ENCODE measurements around the gene LRP8. TPM values are rescaled to one million over a fixed set of nuclear protein-coding genes. Genes with fewer than 3 reads are reported as not detected.

Gene LRP8
- total RNA-seq, 1 donor from 2014 or later, result 15.8 TPM

DNA sequence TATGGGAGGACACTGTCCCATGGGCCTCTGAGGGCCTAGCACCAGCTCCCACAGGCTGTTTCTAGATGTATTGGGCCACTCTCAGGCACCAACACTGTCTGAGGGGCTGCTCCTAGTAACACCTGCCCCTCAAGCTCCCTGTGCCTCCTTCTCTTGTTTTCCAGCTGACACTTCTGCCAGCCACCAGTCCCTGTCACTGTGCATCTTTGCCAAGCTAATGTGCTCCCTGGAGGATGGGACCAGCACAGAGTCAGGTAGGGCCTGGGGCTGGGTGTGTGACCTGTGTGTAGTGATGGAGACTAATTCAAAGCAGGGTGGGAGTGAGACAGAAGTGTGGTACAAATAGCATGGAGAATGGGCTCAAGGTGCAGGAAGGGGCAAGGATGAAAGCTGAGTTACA, 60.1 kb downstream of the LRP8 start:
- Mint-ChIP-seq H3K36me3 (ENCODE audit: low read depth, unreplicated experiment) (peaks cover 25% of the 10 kb centered on the region), H3K27me3 (ENCODE audit: unreplicated experiment) (peaks cover 9% of the 10 kb centered on the region), H3K4me3 (ENCODE audit: unreplicated experiment) (no peak overlapping the region)

DNA sequence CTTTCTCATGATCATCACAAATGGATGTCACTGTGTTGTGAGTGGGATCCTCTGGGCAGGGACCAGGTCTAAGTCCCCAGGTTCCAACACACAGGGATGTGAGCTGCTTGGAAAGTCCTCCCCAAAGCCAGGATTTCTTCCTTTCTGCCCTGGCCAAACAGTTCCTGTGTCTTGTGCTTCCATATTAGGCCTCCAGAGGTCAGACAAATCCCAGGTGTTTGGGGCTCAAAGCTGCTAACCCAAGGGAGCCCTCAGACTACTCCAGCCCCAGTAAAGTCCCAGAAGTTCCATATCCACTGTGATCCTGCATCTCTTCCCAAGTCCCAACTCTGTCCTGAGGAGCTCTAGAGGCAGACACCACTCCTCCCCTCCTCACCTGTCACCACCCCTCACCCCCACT, 61.8 kb downstream of the LRP8 start:
- DNase-seq (ENCODE audit: low spot score), result peak; percentile 20
- H3K27me3 Mint-ChIP-seq (ENCODE audit: unreplicated experiment), result peaks cover 6% of the 10 kb centered on the region
- no peak overlapping the region for H3K4me3 Mint-ChIP-seq (ENCODE audit: unreplicated experiment)
- TF ChIP-seq, protein P1, sequence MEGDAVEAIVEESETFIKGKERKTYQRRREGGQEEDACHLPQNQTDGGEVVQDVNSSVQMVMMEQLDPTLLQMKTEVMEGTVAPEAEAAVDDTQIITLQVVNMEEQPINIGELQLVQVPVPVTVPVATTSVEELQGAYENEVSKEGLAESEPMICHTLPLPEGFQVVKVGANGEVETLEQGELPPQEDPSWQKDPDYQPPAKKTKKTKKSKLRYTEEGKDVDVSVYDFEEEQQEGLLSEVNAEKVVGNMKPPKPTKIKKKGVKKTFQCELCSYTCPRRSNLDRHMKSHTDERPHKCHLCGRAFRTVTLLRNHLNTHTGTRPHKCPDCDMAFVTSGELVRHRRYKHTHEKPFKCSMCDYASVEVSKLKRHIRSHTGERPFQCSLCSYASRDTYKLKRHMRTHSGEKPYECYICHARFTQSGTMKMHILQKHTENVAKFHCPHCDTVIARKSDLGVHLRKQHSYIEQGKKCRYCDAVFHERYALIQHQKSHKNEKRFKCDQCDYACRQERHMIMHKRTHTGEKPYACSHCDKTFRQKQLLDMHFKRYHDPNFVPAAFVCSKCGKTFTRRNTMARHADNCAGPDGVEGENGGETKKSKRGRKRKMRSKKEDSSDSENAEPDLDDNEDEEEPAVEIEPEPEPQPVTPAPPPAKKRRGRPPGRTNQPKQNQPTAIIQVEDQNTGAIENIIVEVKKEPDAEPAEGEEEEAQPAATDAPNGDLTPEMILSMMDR (IDR thresholded peaks at IDR 0.05; ENCODE audit: unreplicated experiment), result peak; percentile 31
- H3K9me3 Mint-ChIP-seq (ENCODE audit: unreplicated experiment), result no peaks in the 10 kb centered on the region
- peaks cover 23% of the 10 kb centered on the region for H3K36me3 Mint-ChIP-seq (ENCODE audit: low read depth, unreplicated experiment)
- no peak overlapping the region for H3K27ac Mint-ChIP-seq (ENCODE audit: unreplicated experiment)
- peaks cover 8% of the 10 kb centered on the region for H3K4me1 Mint-ChIP-seq (ENCODE audit: unreplicated experiment)

More for the DNA sequence above, 60.1 kb downstream of the LRP8 start:
- TF ChIP-seq, protein P1 (IDR thresholded peaks at IDR 0.05; ENCODE audit: unreplicated experiment), result no peak
- Mint-ChIP-seq H3K9me3 (ENCODE audit: unreplicated experiment) (no peaks in the 10 kb centered on the region), H3K27ac (ENCODE audit: unreplicated experiment) (no peak overlapping the region), H3K4me1 (ENCODE audit: unreplicated experiment) (no peaks in the 10 kb centered on the region)
- no peak for DNase-seq (ENCODE audit: low spot score)

DNA sequence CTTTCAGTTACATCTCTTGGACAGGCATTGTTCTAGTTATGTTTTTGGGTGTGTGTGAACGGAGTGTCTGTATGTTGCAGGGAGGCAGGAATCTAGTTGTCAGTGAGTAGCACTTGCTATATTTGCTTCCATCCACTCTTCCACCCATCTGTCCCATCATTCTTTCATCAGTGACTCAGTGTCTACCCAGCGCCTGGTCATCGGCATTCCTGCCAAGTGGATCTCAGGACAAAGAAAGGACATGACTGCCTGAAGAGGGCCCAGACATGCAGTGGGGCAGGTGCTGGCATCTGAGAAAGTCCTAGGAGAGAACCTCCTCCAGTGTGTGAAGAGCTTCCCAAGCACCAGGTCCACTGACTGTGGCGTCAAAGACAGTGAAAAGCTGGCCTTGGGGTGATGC, 62.3 kb downstream of the LRP8 start:
- H3K36me3 Mint-ChIP-seq (ENCODE audit: low read depth, unreplicated experiment), result peaks cover 23% of the 10 kb centered on the region
- no peaks in the 10 kb centered on the region for H3K9me3 Mint-ChIP-seq (ENCODE audit: unreplicated experiment)
- no peak for DNase-seq (ENCODE audit: low spot score)
- TF ChIP-seq, protein P1 (IDR thresholded peaks at IDR 0.05; ENCODE audit: unreplicated experiment), result no peak
- peak overlapping the region; percentile 8 for H3K4me3 Mint-ChIP-seq (ENCODE audit: unreplicated experiment)
- peaks cover 6% of the 10 kb centered on the region for H3K27me3 Mint-ChIP-seq (ENCODE audit: unreplicated experiment)
- no peak overlapping the region for H3K27ac Mint-ChIP-seq (ENCODE audit: unreplicated experiment)
- peaks cover 8% of the 10 kb centered on the region for H3K4me1 Mint-ChIP-seq (ENCODE audit: unreplicated experiment)

DNA sequence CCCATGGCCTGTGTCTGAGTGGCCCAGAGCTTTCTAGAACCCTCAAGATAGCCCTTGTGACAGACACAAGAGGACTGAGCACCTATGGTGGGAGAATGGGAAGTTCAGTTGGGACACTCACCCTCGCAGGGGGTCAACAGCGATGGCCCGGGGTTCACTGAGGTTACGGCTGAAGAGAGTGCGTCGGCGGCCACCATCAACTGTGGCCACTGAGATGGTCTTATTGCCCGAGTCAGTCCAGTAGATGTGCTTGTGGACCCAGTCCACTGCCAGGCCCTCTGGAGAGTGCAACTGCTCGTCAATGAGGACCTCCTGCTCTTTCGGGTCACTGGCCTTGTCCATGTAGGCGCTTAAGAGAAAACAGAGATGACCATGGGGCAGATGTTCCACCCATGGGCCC, 63.8 kb downstream of the LRP8 start:
- Mint-ChIP-seq H3K27ac (ENCODE audit: unreplicated experiment) (no peak overlapping the region), H3K27me3 (ENCODE audit: unreplicated experiment) (peaks cover 6% of the 10 kb centered on the region)

DNA sequence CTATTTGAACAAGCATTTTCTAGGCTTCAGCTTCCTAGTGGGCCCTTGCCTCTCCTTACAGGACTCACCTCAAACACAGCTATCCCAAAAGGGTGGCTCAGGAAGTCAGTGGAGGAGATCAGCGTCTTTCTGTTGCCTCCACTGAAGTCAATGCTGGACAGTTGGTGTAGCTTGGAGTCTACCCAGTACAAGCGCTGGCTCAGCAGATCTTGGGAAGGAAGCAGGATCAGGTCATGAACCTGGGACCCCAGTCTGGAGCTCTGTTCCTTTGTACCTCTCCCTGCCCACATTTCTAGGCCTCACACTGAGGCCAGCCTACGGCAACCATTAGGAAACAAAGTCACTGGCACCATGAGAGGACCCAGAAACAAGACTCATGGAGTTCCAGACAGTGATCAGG, 65.9 kb downstream of the LRP8 start:
- peaks cover 15% of the 10 kb centered on the region for H3K36me3 Mint-ChIP-seq (ENCODE audit: low read depth, unreplicated experiment)
- H3K4me1 Mint-ChIP-seq (ENCODE audit: unreplicated experiment), result peaks cover 8% of the 10 kb centered on the region
- no peak for DNase-seq (ENCODE audit: low spot score)

More for the DNA sequence above, 63.8 kb downstream of the LRP8 start:
- Mint-ChIP-seq H3K36me3 (ENCODE audit: low read depth, unreplicated experiment) (peaks cover 15% of the 10 kb centered on the region), H3K9me3 (ENCODE audit: unreplicated experiment) (no peaks in the 10 kb centered on the region), H3K4me3 (ENCODE audit: unreplicated experiment) (no peak overlapping the region), H3K4me1 (ENCODE audit: unreplicated experiment) (peaks cover 8% of the 10 kb centered on the region)
- TF ChIP-seq, protein P1 (IDR thresholded peaks at IDR 0.05; ENCODE audit: unreplicated experiment), result no peak
- DNase-seq (ENCODE audit: low spot score), result no peak

More for the DNA sequence above, 65.9 kb downstream of the LRP8 start:
- no peak overlapping the region for H3K4me3 Mint-ChIP-seq (ENCODE audit: unreplicated experiment)
- H3K9me3 Mint-ChIP-seq (ENCODE audit: unreplicated experiment), result no peaks in the 10 kb centered on the region
- TF ChIP-seq, protein P1 (IDR thresholded peaks at IDR 0.05; ENCODE audit: unreplicated experiment), result no peak
- H3K27me3 Mint-ChIP-seq (ENCODE audit: unreplicated experiment), result peaks cover 6% of the 10 kb centered on the region
- no peak overlapping the region for H3K27ac Mint-ChIP-seq (ENCODE audit: unreplicated experiment)

Measured in endothelial cell (in vitro differentiated cells).